ENCODE measurements around the gene POLR2M.
A peak's percentile ranks its signal among the peaks of the same experiment; 100 is the strongest.

POLR2M gene

DNA sequence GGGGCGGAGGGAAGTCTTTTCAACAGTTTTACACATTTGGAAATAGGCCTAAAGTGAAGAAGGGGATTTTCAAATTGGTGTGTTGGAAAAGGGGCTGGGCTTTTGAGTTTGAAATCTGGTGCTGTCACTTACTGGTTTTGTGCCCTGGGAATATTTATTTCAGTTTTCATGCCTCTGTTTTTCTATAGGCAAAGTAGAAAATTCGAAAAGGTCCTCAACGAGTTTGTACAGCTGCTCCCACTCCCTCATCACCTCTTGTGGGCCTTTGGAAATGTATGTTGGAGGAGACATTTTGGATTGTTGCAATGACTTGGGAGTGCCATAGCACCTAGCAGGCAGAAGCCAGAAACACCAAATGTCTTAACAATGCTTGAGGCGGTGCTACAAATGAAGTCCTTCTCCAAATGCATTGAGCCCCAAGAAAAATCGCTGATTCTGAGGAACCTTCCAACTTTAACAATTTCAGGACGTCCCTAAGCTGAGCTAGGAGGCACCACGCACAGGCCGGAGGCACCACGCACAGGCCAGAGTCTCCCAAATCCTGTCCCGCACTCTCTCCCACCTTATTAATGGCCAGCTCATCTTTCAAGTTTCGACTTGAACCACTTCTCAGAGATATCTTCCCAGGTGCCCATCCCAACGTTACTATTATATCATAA, 639 bp upstream of the POLR2M start:
- H3K27me3 Mint-ChIP-seq: no peaks in the 10 kb centered on the region
- peaks cover 27% of the 10 kb centered on the region for H3K36me3 Mint-ChIP-seq
- CTCF ChIA-PET: interaction anchor here (2.3 kb wide), 1 partner anchor 145 kb away, joined by 11 read pairs; no protein-coding TSS in a partner anchor
- peaks cover 79% of the 10 kb centered on the region for H3K4me1 Mint-ChIP-seq
- DNase-seq: no peak
- H3K9me3 Mint-ChIP-seq: no peaks in the 10 kb centered on the region
- H3K4me3 Mint-ChIP-seq: peak overlapping the region; percentile 83
- H3K27ac Mint-ChIP-seq: peak overlapping the region; percentile 83

DNA sequence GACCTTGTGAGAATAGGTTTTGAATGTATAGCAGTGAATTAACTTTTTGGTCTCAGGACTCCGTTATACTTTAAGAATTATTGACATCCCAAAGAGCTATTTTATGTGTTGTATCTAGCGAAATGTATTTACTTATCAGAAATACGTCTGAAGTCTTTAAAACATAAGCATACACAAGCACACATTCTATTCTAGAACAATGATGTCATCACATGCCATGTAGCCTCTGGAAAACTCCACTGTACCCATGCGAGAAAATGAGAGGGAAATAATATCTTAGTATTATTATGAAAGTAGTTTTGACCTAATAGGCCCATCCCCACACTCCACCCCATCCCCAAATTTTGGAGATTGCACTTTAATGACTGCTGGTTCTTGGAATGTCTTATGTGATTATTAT, 1.5 kb downstream of the POLR2M start:
- Mint-ChIP-seq H3K27me3 (no peaks in the 10 kb centered on the region), H3K9me3 (no peaks in the 10 kb centered on the region), H3K36me3 (peaks cover 45% of the 10 kb centered on the region), H3K4me3 (peak overlapping the region; percentile 83), H3K4me1 (peaks cover 76% of the 10 kb centered on the region), H3K27ac (no peak overlapping the region)
- no peak for DNase-seq
- CTCF ChIA-PET: interaction anchor here (1.1 to 2.3 kb wide), 3 partner anchors 24 to 148 kb away, joined by 3 to 14 read pairs (median 11); no protein-coding TSS in a partner anchor

DNA sequence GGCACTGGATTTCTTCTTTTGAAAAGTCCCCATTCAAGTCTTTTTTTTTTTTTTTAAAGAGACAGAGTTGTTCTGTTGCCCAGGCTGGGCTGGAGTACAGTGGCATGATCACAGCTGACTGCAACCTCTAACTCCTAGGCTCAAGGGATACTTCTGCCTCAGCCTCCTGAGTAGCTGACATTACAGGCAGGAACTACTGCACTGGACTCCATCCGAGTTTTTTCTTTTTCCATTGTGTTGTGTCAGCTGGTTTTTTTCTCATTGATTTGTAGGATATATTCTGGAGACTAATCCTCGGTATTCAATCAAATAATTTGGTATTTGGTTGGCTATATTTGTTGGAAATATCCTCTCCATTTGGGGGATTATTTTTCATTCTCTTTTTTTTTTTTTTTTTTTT, 11.8 kb downstream of the POLR2M start:
- no peak for DNase-seq
- Mint-ChIP-seq H3K27ac (no peak overlapping the region), H3K9me3 (no peaks in the 10 kb centered on the region), H3K36me3 (peaks cover 51% of the 10 kb centered on the region), H3K4me3 (no peak overlapping the region), H3K4me1 (no peaks in the 10 kb centered on the region), H3K27me3 (no peaks in the 10 kb centered on the region)
- CTCF ChIA-PET: no interaction called here

DNA sequence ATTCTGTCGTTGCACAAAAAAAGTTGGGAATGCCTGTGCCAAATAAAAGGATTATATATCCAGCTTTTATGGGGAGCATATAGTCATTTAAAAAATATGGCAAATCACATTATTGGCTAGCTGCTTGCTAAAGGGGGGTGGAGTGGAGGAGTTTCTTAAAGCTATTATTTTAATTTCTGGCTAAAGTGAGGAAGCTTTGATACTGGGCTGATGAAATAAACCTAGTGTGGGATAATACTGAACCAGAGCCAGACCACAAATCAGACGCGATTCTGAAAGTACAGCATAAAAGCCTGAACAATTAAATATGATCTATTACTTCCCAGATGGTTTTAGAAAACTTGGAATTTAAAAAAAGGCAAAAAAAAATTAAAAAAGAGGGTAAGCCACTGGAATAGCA, 14.4 kb downstream of the POLR2M start:
- Mint-ChIP-seq H3K4me1 (no peaks in the 10 kb centered on the region), H3K27ac (no peak overlapping the region), H3K9me3 (no peaks in the 10 kb centered on the region), H3K27me3 (no peaks in the 10 kb centered on the region), H3K4me3 (no peak overlapping the region), H3K36me3 (peaks cover 38% of the 10 kb centered on the region)
- CTCF ChIA-PET: interaction anchor here (1.0 kb wide), 1 partner anchor 12 kb away, joined by 3 read pairs; no protein-coding TSS in a partner anchor
- no peak for DNase-seq

DNA sequence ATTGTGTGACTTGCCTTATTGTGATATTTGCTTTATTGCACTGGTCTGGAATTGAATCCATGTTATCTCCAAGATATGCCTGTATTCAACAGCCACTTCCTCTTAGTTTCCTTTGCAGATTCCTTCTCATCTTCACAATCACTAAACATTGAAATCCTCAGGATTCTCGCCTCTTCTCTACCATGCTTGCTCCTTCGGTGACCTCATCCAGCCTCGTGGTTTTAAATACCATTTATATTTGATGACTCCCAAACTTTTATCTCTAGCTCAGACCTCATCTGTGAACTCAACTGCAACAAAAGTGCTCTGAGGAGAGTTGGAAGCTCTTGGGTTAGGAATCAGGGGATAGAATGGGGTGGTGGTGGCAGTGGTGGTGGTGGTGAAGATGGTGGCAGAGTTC, 19.9 kb downstream of the POLR2M start:
- CTCF ChIA-PET: no interaction called here
- H3K4me1 Mint-ChIP-seq: no peaks in the 10 kb centered on the region
- peaks cover 6% of the 10 kb centered on the region for H3K36me3 Mint-ChIP-seq
- no peaks in the 10 kb centered on the region for H3K27me3 Mint-ChIP-seq
- DNase-seq: no peak
- no peak overlapping the region for H3K4me3 Mint-ChIP-seq
- no peak overlapping the region for H3K27ac Mint-ChIP-seq
- no peaks in the 10 kb centered on the region for H3K9me3 Mint-ChIP-seq

DNA sequence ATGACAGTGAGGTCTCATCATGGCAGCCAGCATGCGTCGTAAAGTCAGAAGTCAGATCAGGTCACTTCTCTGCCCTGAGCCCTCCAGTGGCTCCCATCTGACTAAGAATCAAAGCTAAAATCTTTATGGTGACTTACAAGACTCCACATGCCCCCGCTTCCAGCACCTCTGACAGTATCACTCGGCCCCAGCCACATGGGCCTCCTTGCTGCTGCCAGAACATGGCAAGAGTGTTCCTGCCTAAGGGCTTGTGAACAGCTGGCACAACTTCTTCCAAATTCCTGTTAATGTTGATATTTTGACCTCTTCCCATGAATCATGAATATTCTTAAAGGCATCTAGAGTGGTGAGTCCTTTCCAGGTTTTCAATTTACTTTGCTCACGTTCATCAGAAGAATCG, 20.5 kb downstream of the POLR2M start:
- peaks cover 6% of the 10 kb centered on the region for H3K36me3 Mint-ChIP-seq
- CTCF ChIA-PET: no interaction called here
- H3K9me3 Mint-ChIP-seq: no peaks in the 10 kb centered on the region
- H3K27me3 Mint-ChIP-seq: no peaks in the 10 kb centered on the region
- DNase-seq: no peak
- no peak overlapping the region for H3K27ac Mint-ChIP-seq
- H3K4me3 Mint-ChIP-seq: no peak overlapping the region
- H3K4me1 Mint-ChIP-seq: no peaks in the 10 kb centered on the region

DNA sequence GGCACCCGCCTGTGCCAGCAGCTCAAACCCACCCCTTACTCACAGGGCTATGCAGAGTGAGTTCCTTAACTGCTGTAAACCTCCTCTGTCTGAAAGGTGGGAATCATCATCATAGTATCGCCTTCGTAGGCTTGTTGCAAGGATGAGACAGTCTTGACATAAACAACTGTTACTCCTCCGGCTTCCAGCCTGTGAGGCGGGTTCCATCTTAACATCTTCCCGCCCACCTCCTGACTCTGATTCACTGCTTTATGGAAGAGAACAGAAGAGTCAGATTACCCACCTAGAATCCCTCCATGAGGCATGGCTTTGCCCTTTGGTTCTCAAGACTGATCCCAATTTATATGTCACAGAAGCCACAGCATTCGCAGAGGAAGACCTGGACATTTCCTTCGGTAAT, 21.9 kb downstream of the POLR2M start:
- Mint-ChIP-seq H3K4me3 (no peak overlapping the region), H3K27me3 (no peaks in the 10 kb centered on the region), H3K9me3 (no peaks in the 10 kb centered on the region), H3K36me3 (peaks cover 2% of the 10 kb centered on the region), H3K4me1 (no peaks in the 10 kb centered on the region), H3K27ac (no peak overlapping the region)
- CTCF ChIA-PET: no interaction called here
- no peak for DNase-seq

DNA sequence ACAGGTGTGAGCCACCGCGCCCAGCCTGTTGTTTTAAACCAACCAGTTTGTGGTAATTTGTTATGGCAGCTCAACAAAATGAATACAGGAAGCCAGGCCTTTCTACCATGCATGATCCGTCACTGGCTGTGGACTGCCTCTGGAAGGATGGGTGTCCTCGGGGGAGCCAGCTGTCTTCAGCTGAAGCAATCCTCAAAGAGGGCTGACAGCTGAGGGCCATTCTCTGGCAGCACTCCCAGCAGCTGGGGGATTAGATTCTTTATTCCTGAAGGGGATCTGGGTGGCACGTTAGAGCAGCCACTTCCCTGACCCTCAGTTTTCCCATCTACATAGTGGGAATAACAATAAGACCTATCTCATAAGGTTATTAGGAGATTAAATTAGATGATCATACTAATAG, 24.4 kb downstream of the POLR2M start:
- Mint-ChIP-seq H3K36me3 (no peaks in the 10 kb centered on the region), H3K4me3 (no peak overlapping the region), H3K4me1 (peaks cover 3% of the 10 kb centered on the region), H3K27me3 (no peaks in the 10 kb centered on the region), H3K27ac (no peak overlapping the region), H3K9me3 (no peaks in the 10 kb centered on the region)
- DNase-seq: no peak
- CTCF ChIA-PET: interaction anchor here (0.9 to 2.2 kb wide), 10 partner anchors 9 to 340 kb away, joined by 3 to 5 read pairs (median 4); no protein-coding TSS in a partner anchor

DNA sequence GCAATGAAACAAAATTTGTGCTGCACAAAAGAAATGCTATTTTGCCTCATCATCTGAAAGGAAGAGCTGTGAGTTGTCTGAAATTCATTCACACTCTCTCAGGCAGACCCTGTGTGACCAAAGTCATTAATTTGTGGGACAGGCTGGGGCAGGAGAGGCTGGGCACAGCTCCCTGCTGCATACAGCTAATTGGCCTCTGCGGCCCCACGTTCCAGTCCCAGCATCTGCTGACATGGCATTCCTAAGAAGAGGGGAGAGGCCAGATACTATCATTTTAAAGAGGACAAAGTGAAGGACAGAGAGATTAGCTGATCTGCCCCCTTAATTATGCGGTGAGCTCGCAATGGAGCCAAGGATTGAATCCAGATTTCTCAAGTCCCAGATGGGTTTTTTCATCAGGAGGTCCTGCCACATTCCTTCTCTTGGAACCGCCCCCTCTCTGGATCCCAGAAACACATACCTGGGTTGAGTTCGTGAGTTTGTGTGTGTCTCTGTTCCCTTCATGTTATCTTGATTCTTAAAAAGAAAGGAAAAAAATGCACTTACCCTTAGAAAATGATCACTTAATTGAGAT, 25.1 kb downstream of the POLR2M start:
- H3K27ac Mint-ChIP-seq: no peak overlapping the region
- no peaks in the 10 kb centered on the region for H3K36me3 Mint-ChIP-seq
- H3K27me3 Mint-ChIP-seq: no peaks in the 10 kb centered on the region
- H3K4me3 Mint-ChIP-seq: no peak overlapping the region
- peaks cover 3% of the 10 kb centered on the region for H3K4me1 Mint-ChIP-seq
- CTCF ChIA-PET: interaction anchor here (0.6 to 2.6 kb wide), 15 partner anchors 8 to 361 kb away, joined by 3 to 14 read pairs (median 4); no protein-coding TSS in a partner anchor
- no peak for DNase-seq
- H3K9me3 Mint-ChIP-seq: no peaks in the 10 kb centered on the region

DNA sequence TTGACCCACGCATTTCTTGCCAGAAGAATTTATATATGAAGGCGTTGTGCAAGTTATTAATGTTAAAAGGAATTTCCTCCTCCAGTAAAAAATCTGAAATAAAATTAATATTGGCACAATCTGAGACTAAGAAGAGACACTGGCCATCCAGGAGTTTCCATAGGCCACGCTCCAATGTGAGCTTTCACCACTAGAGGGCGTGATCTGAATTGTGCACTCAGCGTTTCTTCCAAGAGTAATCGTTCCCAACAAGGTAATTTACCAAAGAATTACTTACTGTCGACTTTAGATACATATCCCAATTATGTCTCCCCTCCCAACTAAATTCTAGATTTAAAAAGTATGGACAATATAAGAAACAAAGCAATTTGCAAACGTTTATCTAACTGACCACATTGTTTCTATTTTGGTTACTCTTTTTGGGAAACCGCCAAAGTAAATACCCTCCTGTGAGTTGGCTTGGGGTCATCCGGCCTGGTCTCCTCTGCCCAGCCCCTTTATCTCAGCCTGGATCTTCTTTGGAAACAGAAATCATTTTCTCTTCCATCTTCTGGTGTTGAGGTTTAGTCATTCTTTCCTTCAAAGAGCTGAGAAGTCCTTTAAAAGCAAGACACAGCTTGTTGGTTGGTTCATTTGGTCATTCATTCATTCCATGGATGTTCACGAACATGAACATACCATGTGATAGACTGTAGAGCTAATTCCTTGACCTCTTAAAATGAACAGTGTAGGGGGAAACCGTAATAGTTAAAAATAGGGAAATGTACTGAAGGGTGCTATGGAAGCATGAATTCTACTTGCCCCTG, 26.2 kb downstream of the POLR2M start:
- no peak overlapping the region for H3K27ac Mint-ChIP-seq
- no peak overlapping the region for H3K4me3 Mint-ChIP-seq
- H3K4me1 Mint-ChIP-seq: peaks cover 7% of the 10 kb centered on the region
- no peaks in the 10 kb centered on the region for H3K9me3 Mint-ChIP-seq
- DNase-seq: peak; percentile 66
- no peaks in the 10 kb centered on the region for H3K27me3 Mint-ChIP-seq
- H3K36me3 Mint-ChIP-seq: no peaks in the 10 kb centered on the region
- CTCF ChIA-PET: interaction anchor here (0.5 to 2.6 kb wide), 20 partner anchors 7 to 1729 kb away, joined by 3 to 14 read pairs (median 4); no protein-coding TSS in a partner anchor

DNA sequence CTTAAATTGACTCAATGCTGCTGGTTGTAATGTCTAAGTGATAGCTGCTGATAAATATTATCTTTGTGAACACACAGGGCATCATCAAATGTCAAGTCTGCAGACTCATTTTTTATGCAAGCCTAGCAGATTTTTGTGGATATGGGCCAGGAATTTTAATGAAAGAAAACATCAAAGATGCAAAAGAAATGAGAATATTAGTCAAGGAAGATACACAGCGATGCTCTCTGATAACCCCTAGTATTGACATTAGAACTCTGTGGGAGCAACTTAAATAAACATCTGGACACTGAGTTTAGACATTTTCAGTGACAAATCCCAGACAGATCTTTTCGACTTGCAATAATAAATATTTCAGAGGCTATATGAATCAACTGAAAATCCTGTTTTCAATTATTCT, 28.3 kb downstream of the POLR2M start:
- no peak for DNase-seq
- Mint-ChIP-seq H3K9me3 (no peaks in the 10 kb centered on the region), H3K4me1 (peaks cover 10% of the 10 kb centered on the region), H3K27me3 (no peaks in the 10 kb centered on the region), H3K4me3 (no peak overlapping the region), H3K36me3 (no peaks in the 10 kb centered on the region), H3K27ac (no peak overlapping the region)
- CTCF ChIA-PET: interaction anchor here (0.6 to 1.4 kb wide), 2 partner anchors 9 to 16 kb away, joined by 3 read pairs; no protein-coding TSS in a partner anchor

DNA sequence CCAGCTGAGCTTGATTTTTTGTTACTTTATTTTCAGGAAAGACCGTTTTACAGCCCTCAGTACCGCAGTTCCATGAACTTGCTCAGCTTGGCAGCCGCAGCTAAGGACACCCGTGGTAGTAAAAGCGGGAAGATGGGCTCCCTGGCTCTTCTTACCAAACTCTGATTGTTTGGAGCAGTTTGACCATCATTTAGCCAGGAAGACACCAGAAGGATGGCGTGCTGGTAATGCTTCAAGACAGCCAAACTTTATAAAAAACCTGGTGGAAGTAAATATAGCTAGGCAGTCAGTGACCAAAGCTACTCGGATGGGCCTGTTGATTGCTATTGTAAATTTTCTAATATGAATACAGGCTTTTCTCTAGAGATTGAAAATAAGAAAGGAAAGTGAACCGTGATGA, 28.9 kb downstream of the POLR2M start:
- H3K36me3 Mint-ChIP-seq: no peaks in the 10 kb centered on the region
- no peak overlapping the region for H3K4me3 Mint-ChIP-seq
- peaks cover 10% of the 10 kb centered on the region for H3K4me1 Mint-ChIP-seq
- no peak overlapping the region for H3K27ac Mint-ChIP-seq
- CTCF ChIA-PET: interaction anchor here (0.6 to 1.4 kb wide), 3 partner anchors 8 to 126 kb away, joined by 3 read pairs; no protein-coding TSS in a partner anchor
- no peak for DNase-seq
- no peaks in the 10 kb centered on the region for H3K27me3 Mint-ChIP-seq
- no peaks in the 10 kb centered on the region for H3K9me3 Mint-ChIP-seq

DNA sequence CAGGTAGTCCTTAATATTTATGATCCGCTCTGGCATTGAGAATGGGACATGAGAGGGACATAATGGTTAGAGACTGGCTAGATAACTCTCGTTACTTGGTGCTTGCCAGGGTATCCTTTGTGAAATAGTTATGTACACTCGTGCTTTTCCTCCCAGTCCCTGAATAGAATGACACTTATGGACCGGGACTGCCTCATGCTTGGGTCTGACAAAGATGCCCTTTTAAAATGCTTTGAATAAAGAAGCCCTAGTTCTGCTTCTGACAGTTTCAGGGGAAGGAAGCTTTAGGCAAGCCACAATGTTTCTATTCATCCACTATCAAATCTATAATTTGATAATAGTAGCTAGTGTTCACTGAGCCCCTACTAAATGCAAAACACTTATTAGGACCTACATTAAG, 29.4 kb downstream of the POLR2M start:
- no peak overlapping the region for H3K27ac Mint-ChIP-seq
- no peak for DNase-seq
- CTCF ChIA-PET: interaction anchor here (0.8 to 1.4 kb wide), 3 partner anchors 8 to 125 kb away, joined by 3 read pairs; no protein-coding TSS in a partner anchor
- peaks cover 10% of the 10 kb centered on the region for H3K4me1 Mint-ChIP-seq
- no peaks in the 10 kb centered on the region for H3K27me3 Mint-ChIP-seq
- no peak overlapping the region for H3K4me3 Mint-ChIP-seq
- no peaks in the 10 kb centered on the region for H3K9me3 Mint-ChIP-seq
- H3K36me3 Mint-ChIP-seq: no peaks in the 10 kb centered on the region

DNA sequence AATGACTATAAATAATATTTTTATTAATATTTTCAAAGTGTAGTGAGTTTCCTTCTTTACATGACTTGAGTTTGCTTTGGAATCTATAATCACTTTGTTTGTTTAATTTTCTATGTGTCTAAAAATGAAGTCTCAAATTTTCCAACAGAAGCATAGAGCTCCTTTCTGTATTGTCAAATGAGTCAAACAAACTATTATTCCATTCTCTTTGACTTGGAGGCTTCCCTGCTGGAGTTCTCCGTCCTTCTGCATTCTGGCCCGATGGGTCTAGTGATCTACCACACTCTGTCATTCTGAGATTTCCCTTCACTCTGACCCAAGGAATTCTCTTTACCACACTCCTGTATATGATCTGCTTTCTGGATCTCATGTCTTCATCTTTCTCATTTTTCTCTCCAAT, 30.1 kb downstream of the POLR2M start:
- Mint-ChIP-seq H3K27ac (no peak overlapping the region), H3K27me3 (no peaks in the 10 kb centered on the region), H3K4me3 (no peak overlapping the region), H3K36me3 (no peaks in the 10 kb centered on the region), H3K4me1 (peaks cover 10% of the 10 kb centered on the region), H3K9me3 (no peaks in the 10 kb centered on the region)
- CTCF ChIA-PET: interaction anchor here (0.8 to 1.1 kb wide), 2 partner anchors 95 to 125 kb away, joined by 3 read pairs; no protein-coding TSS in a partner anchor
- DNase-seq: no peak
